HG03575 (cell line): Measurements from ENCODE around the gene MAP3K1.
"Not testable (repeated sequence)": the region's sequence is repeated elsewhere in the genome, so short reads cannot be mapped to it uniquely, and the experiment has no call there.

Experiments used
- ATAC-seq: cut with Tn5 transposase; IDR thresholded peaks from one replicate; pipeline ENCODE4 v1.9.1; 2021; ENCODE audit not compliant: unreplicated experiment, insufficient number of reproducible peaks, low FRiP score; ENCODE audit errors: extremely low read depth

MAP3K1 gene

GRCh38 chr5:56814963-56815657, at the start of gene MAP3K1:
MAP3K1 (plus strand) TSS chr5:56815549; CDS start chr5:56815574, 25 bp downstream.
- ATAC-seq, result no peak

GRCh38 chr5:56766926-56767325, 48.4 kb upstream of the MAP3K1 start:
- ATAC-seq, result no peak

- no peak for ATAC-seq
These were observed 45.3 kb upstream of the MAP3K1 start for GRCh38 chr5:56769875-56770604.

GRCh38 chr5:56772767-56773166, 42.6 kb upstream of the MAP3K1 start:
- ATAC-seq, result no peak

- no peak for ATAC-seq
These were observed 40.4 kb upstream of the MAP3K1 start for GRCh38 chr5:56774957-56775356.

GRCh38 chr5:56776212-56776846, 39.0 kb upstream of the MAP3K1 start:
- ATAC-seq, result not testable (repeated sequence)

GRCh38 chr5:56783261-56783660, 32.1 kb upstream of the MAP3K1 start:
- ATAC-seq, result no peak

GRCh38 chr5:56786346-56786745, 29.0 kb upstream of the MAP3K1 start:
- ATAC-seq, result no peak

- no peak for ATAC-seq
These were observed 24.0 kb upstream of the MAP3K1 start for GRCh38 chr5:56791396-56791795.

GRCh38 chr5:56798521-56798920, 16.8 kb upstream of the MAP3K1 start:
- ATAC-seq, result no peak

- no peak for ATAC-seq
These were observed 15.2 kb upstream of the MAP3K1 start for GRCh38 chr5:56800186-56800585.

- no peak for ATAC-seq
These were observed 14.1 kb upstream of the MAP3K1 start for GRCh38 chr5:56801256-56801655.

- no peak for ATAC-seq
These were observed 13.1 kb upstream of the MAP3K1 start for GRCh38 chr5:56802205-56802604.

- ATAC-seq, result no peak
These were observed 12.3 kb upstream of the MAP3K1 start for GRCh38 chr5:56803025-56803424.

- ATAC-seq, result no peak
These were observed 11.5 kb upstream of the MAP3K1 start for GRCh38 chr5:56803894-56804293.

- ATAC-seq, result no peak
These were observed 7.7 kb upstream of the MAP3K1 start for GRCh38 chr5:56807679-56808078.

- no peak for ATAC-seq
These were observed 7.1 kb upstream of the MAP3K1 start for GRCh38 chr5:56808211-56808610.

GRCh38 chr5:56810826-56811225, 4.5 kb upstream of the MAP3K1 start:
- no peak for ATAC-seq

GRCh38 chr5:56812110-56812509, 3.2 kb upstream of the MAP3K1 start:
- no peak for ATAC-seq

- ATAC-seq, result no peak
These were observed 2.0 kb upstream of the MAP3K1 start for GRCh38 chr5:56813302-56813701.
